ENCODE measurements around the gene USH2A.

USH2A gene

DNA sequence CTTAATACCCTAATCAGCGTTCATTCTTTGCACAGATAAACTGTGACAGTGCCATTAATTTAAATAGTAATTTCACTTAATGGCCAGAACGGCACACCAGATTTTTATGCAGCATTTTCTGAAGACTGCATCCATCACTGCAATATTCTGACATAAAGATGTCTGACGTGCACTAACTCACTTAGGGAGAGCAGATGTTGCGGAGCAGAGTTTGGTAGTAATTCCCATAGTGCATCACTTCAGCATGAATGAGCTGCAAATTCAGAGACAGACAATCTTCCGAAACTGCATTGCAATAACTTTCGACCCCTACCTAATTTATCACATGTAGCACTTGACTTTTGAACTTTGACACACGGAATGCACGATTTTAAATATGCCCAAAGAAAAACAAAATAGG lies 630.8 kb downstream of the USH2A start:
- H3K27me3 Mint-ChIP-seq = no peaks in the 10 kb centered on the region
- H3K27ac Mint-ChIP-seq = no peak overlapping the region
- no peak overlapping the region for H3K4me3 Mint-ChIP-seq
- peaks cover 0 to 5% of the 10 kb centered on the region in 2 donors for H3K9me3 Mint-ChIP-seq
- no peak for ATAC-seq
- no peaks in the 10 kb centered on the region for H3K4me1 Mint-ChIP-seq
- DNase-seq = no peak

DNA sequence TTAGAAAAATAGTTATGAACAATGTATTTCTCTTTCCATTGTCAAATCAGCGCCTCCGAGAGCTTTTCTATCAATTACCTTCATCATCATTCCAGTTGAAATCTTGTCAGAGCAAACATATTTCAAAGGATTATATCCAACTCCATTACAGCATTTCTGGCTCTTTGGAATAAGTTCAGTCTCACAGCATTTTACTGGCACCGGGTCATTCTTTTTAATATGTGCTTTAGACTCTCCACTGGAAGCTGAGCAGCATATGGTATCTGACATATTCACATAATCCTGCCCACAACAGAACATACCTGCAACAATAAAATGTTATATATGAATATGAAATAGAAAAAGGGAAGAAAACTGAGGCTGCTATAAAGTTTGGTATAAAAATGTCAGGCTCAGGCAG lies 633.3 kb downstream of the USH2A start:
- no peak for DNase-seq
- Mint-ChIP-seq H3K4me1 (no peaks in the 10 kb centered on the region), H3K27ac (no peak overlapping the region), H3K4me3 (no peak overlapping the region), H3K27me3 (no peaks in the 10 kb centered on the region), H3K9me3 (peaks cover 0 to 5% of the 10 kb centered on the region in 2 donors)
- ATAC-seq = no peak

DNA sequence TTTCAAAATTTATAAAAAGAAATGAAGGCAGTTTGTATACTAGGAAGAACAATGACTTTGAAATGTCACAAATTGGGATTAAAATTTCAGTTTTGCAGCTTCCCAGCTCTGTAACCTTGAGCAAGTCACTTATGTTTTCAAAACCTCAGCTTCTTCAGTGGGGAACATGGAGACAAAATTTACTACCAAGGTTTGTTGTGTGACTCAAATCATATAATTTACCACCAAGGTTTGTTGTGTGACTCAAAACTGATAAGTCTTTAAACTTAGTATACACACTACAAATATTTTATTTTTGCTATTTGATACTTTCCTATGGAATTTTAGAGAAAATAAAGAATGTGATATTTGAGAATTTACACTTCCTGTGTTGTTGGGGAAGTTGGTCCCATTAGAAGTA lies 636.3 kb downstream of the USH2A start:
- ATAC-seq (no peak), DNase-seq (no peak)
- H3K27ac Mint-ChIP-seq = no peak overlapping the region
- H3K4me3 Mint-ChIP-seq = no peak overlapping the region
- no peaks in the 10 kb centered on the region for H3K4me1 Mint-ChIP-seq
- H3K9me3 Mint-ChIP-seq = peaks cover 0 to 7% of the 10 kb centered on the region in 2 donors
- H3K27me3 Mint-ChIP-seq = no peaks in the 10 kb centered on the region

DNA sequence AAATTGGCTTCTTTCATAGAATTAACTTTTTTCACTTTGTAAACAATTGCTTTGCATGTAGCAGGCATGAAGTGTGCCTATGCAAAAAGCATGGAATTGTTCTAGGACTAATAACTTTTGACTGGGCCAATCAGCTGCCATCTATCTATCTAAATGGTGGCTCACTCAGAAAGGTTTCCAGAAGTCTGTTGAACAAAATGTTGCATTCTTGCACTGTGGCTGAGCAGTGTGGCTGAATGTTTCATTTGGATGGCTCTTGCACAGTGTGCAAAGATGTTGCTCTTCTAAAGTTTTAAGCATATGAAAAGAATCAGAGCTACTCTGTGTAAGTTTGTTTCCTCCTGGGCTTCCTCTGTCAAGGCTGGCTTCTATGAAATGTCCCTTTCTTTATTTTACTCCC lies 642.6 kb downstream of the USH2A start:
- DNase-seq (no peak), ATAC-seq (no peak)
- H3K4me1 Mint-ChIP-seq = no peaks in the 10 kb centered on the region
- peaks cover 7 to 12% of the 10 kb centered on the region in 2 donors for H3K9me3 Mint-ChIP-seq
- no peak overlapping the region for H3K4me3 Mint-ChIP-seq
- no peak overlapping the region for H3K27ac Mint-ChIP-seq
- no peaks in the 10 kb centered on the region for H3K27me3 Mint-ChIP-seq

DNA sequence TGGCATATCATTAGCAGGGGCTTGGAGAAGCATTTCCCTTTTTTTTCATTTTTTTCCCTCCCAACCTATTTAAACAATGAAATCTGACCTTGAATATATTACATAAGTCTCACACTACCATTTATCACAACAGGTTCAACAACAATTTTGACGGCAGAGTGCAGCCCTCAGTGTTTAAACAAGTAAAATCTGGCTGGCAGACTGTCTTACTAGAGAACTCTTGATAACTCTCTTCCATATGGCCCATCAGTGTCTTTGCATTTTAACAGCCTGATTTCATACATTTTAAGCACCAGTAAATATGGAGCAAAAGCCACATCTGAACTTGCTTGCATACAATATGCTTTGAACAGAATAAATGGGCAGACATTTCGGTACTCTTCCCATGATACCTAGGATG lies 643.1 kb downstream of the USH2A start:
- Mint-ChIP-seq H3K27ac (no peak overlapping the region), H3K4me3 (no peak overlapping the region), H3K4me1 (no peaks in the 10 kb centered on the region), H3K9me3 (peaks cover 7 to 12% of the 10 kb centered on the region in 2 donors), H3K27me3 (no peaks in the 10 kb centered on the region)
- DNase-seq (no peak), ATAC-seq (no peak)

DNA sequence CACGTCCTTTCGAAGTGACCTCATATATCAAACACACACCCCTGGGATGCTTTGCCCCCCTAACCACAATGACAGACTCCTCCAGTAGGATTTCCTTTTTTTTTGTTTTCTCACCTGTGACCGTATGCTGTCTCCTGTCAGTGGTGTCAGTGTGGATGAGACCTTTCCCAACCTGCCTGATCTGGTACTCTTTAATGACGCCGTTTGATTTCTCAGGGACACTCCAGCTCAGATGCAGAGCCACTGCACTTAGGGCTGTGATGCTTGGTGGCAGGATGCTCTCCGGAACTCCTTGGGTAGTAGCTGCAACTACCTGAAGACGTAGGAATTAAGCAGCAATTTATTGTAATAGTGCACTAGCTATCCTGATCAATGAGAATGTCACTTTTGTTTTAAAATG lies 643.5 kb downstream of the USH2A start:
- H3K27ac Mint-ChIP-seq = no peak overlapping the region
- DNase-seq (no peak), ATAC-seq (no peak)
- no peaks in the 10 kb centered on the region for H3K27me3 Mint-ChIP-seq
- H3K9me3 Mint-ChIP-seq = peaks cover 7 to 12% of the 10 kb centered on the region in 2 donors
- no peaks in the 10 kb centered on the region for H3K4me1 Mint-ChIP-seq
- no peak overlapping the region for H3K4me3 Mint-ChIP-seq

DNA sequence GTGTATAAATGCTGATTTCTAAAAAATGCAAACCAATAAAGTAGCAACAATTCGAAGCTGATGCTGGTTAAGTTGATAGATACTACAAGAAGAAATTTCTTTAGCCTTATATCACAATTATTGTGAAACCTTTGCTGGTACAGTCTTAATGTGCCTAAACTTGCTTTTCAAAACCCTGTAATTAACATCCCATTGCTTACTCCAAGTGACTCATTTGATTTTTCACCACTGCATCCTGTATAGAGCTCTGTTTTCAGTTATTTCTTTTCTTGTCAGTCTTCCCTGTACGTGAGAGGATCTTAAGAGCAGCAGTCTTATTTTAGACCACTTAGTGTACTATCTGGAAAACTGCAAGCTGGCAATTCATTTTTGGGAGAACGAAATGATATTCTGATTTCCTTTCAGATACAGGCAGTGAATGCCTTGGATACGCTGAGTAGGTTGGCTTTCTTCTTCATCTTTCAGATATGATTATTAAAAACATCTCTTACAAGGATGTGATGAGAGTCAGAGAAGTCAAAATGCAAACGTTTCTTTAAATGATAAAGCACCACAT lies 645.8 kb downstream of the USH2A start:
- H3K4me3 Mint-ChIP-seq = no peak overlapping the region
- H3K27me3 Mint-ChIP-seq = no peaks in the 10 kb centered on the region
- no peak for DNase-seq
- ATAC-seq = no peak
- no peaks in the 10 kb centered on the region for H3K4me1 Mint-ChIP-seq
- H3K9me3 Mint-ChIP-seq = peaks cover 6 to 12% of the 10 kb centered on the region in 2 donors
- no peak overlapping the region for H3K27ac Mint-ChIP-seq

DNA sequence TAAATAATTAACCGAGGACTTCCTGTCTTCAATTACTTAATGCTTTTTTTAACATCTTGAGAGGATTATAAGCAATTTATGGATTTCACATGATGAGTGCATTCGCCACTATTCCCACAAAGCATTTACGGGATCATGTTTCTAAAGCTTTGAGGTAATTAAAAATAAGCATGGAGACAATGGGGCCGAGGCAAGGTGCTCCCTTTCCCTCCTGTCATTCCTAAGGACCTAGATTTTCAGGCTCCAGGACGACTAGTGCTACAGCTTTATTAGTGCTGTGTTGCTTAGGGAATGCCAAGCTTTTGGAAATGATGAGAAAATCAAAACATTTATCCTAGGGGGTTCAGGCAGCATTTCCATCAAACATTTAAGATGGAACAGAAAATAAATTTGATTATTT lies 646.9 kb downstream of the USH2A start:
- ATAC-seq (no peak), DNase-seq (no peak)
- H3K9me3 Mint-ChIP-seq = peaks cover 6 to 12% of the 10 kb centered on the region in 2 donors
- no peak overlapping the region for H3K27ac Mint-ChIP-seq
- no peak overlapping the region for H3K4me3 Mint-ChIP-seq
- no peaks in the 10 kb centered on the region for H3K27me3 Mint-ChIP-seq
- no peaks in the 10 kb centered on the region for H3K4me1 Mint-ChIP-seq

DNA sequence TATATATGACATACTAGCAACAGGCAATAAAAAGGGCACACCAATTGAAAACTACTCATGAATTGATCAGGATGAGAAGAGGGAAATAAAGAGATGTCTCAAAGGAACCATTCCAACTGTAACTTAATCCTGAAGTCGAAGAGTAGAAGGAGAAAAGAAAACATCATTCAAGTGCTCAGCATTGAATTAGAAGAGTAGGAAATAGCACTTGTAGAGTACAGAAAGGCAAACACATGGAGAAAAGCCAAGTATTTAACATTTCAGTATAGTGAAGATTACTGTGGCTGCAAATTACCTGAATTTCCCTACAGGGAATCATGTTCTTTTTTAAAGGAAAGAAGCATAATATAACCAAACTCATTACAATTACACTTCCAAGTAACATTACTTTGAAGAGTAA lies 651.1 kb downstream of the USH2A start:
- DNase-seq = no peak
- no peak for ATAC-seq
- no peak overlapping the region for H3K4me3 Mint-ChIP-seq
- no peak overlapping the region for H3K27ac Mint-ChIP-seq
- no peaks in the 10 kb centered on the region for H3K4me1 Mint-ChIP-seq
- no peaks in the 10 kb centered on the region for H3K27me3 Mint-ChIP-seq
- peaks cover 5 to 6% of the 10 kb centered on the region in 2 donors for H3K9me3 Mint-ChIP-seq

DNA sequence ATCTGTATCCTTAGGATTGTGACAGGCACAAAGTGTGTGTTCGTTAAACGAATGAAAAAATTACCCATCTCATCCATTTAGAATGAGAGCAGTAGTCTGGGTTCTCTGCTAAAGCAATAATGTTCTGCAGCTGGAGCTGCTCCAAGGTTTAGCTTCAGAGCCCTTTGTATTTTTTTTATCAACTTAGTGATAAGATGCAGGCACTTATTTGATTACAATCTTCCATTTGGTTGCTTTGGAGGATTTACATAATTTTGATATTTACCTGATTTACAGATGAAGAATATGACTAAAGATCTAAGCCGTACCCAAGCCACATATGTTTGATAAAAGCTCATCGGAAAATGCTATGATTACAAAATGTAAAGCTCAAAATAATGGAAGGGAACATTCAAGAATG lies 654.9 kb downstream of the USH2A start:
- H3K9me3 Mint-ChIP-seq = peaks cover 5 to 9% of the 10 kb centered on the region in 2 donors
- DNase-seq = no peak

DNA sequence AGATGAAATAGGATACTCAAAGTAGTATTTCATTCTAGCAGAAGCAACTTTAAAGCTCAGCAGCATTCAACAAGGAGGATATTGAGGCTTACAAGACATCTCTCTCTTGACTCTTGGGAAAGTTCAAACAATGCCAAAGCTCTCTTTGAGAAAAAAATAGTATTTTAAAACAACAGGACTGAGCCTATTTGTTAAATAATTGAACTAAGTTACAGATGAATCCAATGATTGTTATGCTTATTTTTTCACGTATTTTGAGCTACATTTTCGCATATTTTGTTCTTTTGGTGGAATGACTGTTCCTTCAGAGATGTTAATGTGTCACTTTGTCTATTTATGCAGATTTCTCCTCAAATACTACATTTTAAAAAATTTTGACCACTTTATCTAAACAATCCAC lies 655.5 kb downstream of the USH2A start:
- Mint-ChIP-seq H3K9me3 (peaks cover 8 to 14% of the 10 kb centered on the region in 2 donors), H3K27me3 (no peaks in the 10 kb centered on the region), H3K27ac (no peak overlapping the region), H3K4me1 (no peaks in the 10 kb centered on the region), H3K4me3 (no peak overlapping the region)
- ATAC-seq = no peak
- no peak for DNase-seq

More for the DNA sequence above, 654.9 kb downstream of the USH2A start:
- H3K4me3 Mint-ChIP-seq = no peak overlapping the region
- H3K4me1 Mint-ChIP-seq = no peaks in the 10 kb centered on the region
- H3K27me3 Mint-ChIP-seq = no peaks in the 10 kb centered on the region
- ATAC-seq = no peak
- H3K27ac Mint-ChIP-seq = no peak overlapping the region

DNA sequence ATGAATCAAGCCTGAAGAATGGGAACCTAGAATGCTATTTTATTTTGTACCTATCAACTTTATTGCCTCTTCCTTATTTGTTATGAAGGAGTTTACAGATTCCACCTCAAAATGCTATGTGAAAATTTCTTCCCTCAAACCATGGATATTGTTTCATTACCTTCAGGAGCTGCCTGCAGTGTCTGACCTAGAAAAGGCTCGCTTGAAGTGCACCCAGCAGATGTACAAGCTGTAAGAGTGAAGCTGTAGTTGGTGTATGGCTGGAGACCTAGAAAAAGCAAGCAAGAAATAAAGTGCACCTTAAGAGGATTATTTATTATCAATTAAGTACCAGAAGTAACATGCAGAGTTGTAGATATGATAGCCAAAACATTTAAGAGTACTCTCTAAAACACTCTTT lies 656.7 kb downstream of the USH2A start:
- no peak for ATAC-seq
- H3K4me1 Mint-ChIP-seq = no peaks in the 10 kb centered on the region
- H3K27me3 Mint-ChIP-seq = no peaks in the 10 kb centered on the region
- peaks cover 8 to 14% of the 10 kb centered on the region in 2 donors for H3K9me3 Mint-ChIP-seq
- no peak overlapping the region for H3K27ac Mint-ChIP-seq
- no peak for DNase-seq
- H3K4me3 Mint-ChIP-seq = no peak overlapping the region

DNA sequence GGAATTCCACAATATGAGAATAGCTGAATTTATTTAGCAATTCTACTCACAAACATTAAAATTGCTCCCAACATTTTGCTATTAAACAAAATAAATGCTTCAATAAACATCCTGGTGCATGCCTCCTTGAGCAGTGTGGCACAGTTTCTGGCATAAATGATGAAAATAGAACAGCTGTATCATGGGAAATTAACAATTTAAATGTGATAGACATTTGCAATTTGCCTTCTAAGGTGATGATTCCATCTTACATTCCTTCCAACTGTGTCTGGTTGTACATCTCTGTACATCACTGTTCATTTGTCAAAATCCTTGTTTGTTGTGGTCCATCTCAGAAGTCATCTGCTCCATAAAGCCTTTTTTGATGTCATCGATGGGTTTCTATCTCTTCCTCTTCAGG lies 657.4 kb downstream of the USH2A start:
- Mint-ChIP-seq H3K9me3 (peaks cover 10 to 14% of the 10 kb centered on the region in 2 donors), H3K27ac (no peak overlapping the region), H3K4me1 (no peaks in the 10 kb centered on the region), H3K4me3 (no peak overlapping the region), H3K27me3 (no peaks in the 10 kb centered on the region)
- DNase-seq (no peak), ATAC-seq (no peak)

DNA sequence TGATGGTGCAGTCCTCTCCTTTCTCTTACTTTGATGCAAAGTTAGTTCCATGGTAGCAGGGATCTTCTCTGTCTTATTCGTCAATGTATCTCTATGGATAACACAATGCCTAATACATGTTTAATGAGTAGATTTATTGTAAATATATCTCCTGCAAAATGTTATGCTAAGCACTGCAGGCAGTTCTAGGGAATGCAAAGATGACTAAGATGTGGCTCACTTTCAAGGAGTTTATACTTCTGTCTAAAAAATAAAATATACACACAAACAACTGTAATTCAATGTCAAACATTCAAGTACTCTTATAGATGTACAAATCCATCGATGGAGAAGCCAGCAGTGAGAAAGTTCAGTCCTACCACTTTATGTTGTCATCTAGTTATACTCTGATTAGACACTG lies 661.8 kb downstream of the USH2A start:
- peaks cover 15 to 20% of the 10 kb centered on the region in 2 donors for H3K9me3 Mint-ChIP-seq
- no peak overlapping the region for H3K27ac Mint-ChIP-seq
- DNase-seq (no peak), ATAC-seq (no peak)
- no peak overlapping the region for H3K4me3 Mint-ChIP-seq
- no peaks in the 10 kb centered on the region for H3K27me3 Mint-ChIP-seq
- H3K4me1 Mint-ChIP-seq = no peaks in the 10 kb centered on the region

DNA sequence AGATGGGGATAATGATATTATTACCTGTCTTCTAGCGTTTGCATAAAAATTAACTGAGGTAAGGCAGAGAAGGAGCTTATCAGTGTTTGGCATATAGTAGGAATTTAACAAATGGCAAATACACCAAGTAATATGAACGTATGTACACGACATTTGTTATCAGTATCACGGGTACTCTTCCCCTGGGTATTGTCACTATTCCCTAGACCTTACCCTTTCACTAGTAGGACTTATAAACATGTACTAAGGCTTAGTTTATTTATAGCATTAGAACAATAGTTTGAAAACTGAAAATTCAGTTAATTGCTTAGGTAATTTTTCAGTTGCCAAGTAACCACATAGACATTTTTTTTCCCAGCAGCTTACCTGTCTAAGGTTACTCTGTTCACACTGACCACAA lies 669.1 kb downstream of the USH2A start:
- H3K4me3 Mint-ChIP-seq = no peak overlapping the region
- no peaks in the 10 kb centered on the region for H3K4me1 Mint-ChIP-seq
- no peak overlapping the region for H3K27ac Mint-ChIP-seq
- H3K27me3 Mint-ChIP-seq = no peaks in the 10 kb centered on the region
- DNase-seq (no peak), ATAC-seq (no peak)
- H3K9me3 Mint-ChIP-seq = no peaks in the 10 kb centered on the region

DNA sequence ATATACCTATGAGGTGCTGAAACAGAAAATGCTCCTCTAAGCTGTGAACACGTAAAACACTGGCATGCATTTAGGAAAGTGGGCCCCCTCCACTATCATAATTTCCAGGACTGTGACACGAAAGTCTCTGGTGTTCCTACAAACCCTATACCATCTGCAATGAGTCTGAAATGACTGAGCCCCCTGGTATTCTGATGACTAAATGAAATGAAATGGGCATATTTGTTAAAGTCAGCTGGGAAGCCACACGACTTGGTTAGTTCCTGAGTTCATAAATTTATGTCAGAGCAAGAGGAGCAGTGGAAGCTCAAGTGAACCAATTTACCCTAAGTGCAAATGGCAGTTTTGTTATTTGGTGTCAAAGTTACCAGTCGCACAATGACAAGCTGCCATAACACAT lies 673.8 kb downstream of the USH2A start:
- DNase-seq (no peak), ATAC-seq (no peak)
- Mint-ChIP-seq H3K27ac (no peak overlapping the region), H3K4me1 (no peaks in the 10 kb centered on the region), H3K4me3 (no peak overlapping the region), H3K9me3 (peaks cover 0 to 7% of the 10 kb centered on the region in 2 donors), H3K27me3 (no peaks in the 10 kb centered on the region)

DNA sequence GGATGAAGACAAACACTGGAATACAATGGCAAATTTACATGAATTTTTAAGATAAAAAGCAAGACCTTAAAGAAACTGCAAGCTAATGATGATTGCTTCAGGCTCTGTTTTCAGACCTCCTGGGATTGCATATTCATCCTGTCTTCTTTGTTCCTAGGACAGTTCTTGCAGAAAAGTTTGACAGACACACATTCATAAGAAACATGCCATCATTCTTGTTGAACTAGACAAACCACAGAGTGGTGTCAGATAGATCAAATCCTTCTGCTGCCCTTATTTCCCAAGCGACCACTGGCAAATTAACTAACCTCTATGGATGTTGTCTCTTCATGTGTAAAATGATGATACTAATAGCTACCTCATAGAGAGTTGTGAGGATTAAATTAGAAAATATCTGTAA lies 674.8 kb downstream of the USH2A start:
- DNase-seq (no peak), ATAC-seq (no peak)
- H3K9me3 Mint-ChIP-seq = peaks cover 0 to 7% of the 10 kb centered on the region in 2 donors

More for the DNA sequence above, 674.8 kb downstream of the USH2A start:
- H3K4me3 Mint-ChIP-seq = no peak overlapping the region
- H3K27me3 Mint-ChIP-seq = no peaks in the 10 kb centered on the region
- no peak overlapping the region for H3K27ac Mint-ChIP-seq
- H3K4me1 Mint-ChIP-seq = no peaks in the 10 kb centered on the region

All from stimulated activated naive CD8-positive, alpha-beta T cell treated with anti-CD3 and anti-CD28 coated beads, Interleukin-15, amount 100 ng/mL, for 72 hours (primary cell).